Raji (cell line): Measurements from ENCODE around the gene OSTN.

Experiments used
- POLR2A ChIP-seq: IDR thresholded peaks from 2 replicates; pipeline ENCODE4 v1.6.1; 2011; ENCODE audit warnings: low read depth, low read length, control low read depth; ENCODE audit not compliant: insufficient read depth

The OSTN gene

GRCh38 chr3:191254098-191254873 lies 55.2 kb downstream of the OSTN start:
- TF ChIP-seq POLR2A: no peak

- no peak for TF ChIP-seq POLR2A
Measured at GRCh38 chr3:191255156-191255555, 56.1 kb downstream of the OSTN start.

- TF ChIP-seq POLR2A: no peak
Measured at GRCh38 chr3:191256405-191256804, 57.4 kb downstream of the OSTN start.

GRCh38 chr3:191257286-191257685 lies 58.2 kb downstream of the OSTN start:
- TF ChIP-seq POLR2A: no peak

- no peak for TF ChIP-seq POLR2A
Measured at GRCh38 chr3:191259486-191259885, 60.4 kb downstream of the OSTN start.

GRCh38 chr3:191260431-191261303 lies 61.6 kb downstream of the OSTN start:
- no peak for TF ChIP-seq POLR2A

GRCh38 chr3:191261304-191261638 lies 62.2 kb downstream of the OSTN start:
- no peak for TF ChIP-seq POLR2A

- no peak for TF ChIP-seq POLR2A
Measured at GRCh38 chr3:191262650-191263049, 63.6 kb downstream of the OSTN start.

- no peak for TF ChIP-seq POLR2A
Measured at GRCh38 chr3:191263365-191263764, 64.3 kb downstream of the OSTN start.

GRCh38 chr3:191263850-191264249 lies 64.8 kb downstream of the OSTN start:
- no peak for TF ChIP-seq POLR2A

GRCh38 chr3:191268737-191269136 lies 69.7 kb downstream of the OSTN start:
- TF ChIP-seq POLR2A: no peak

- TF ChIP-seq POLR2A: no peak
Measured at GRCh38 chr3:191269289-191270085, 70.4 kb downstream of the OSTN start.

- TF ChIP-seq POLR2A: no peak
Measured at GRCh38 chr3:191275751-191276150, 76.7 kb downstream of the OSTN start.

GRCh38 chr3:191280111-191280510 lies 81.1 kb downstream of the OSTN start:
- no peak for TF ChIP-seq POLR2A

GRCh38 chr3:191280882-191281281 lies 81.8 kb downstream of the OSTN start:
- TF ChIP-seq POLR2A: no peak
